SJSA1 (cell line): ENCODE results near the gene MS4A3. TPM values are rescaled to one million over a fixed set of nuclear protein-coding genes. Genes with fewer than 3 reads are reported as not detected.
"Not testable (repeated sequence)": the region's sequence is repeated elsewhere in the genome, so short reads cannot be mapped to it uniquely, and the experiment has no call there.

Experiments used
- DNase-seq, 2 experiments: peaks; one replicate each; pipeline ENCODE4 v3.0.0-alpha.2; 2015 to 2020; ENCODE audit warnings: low spot score in 2 of 2, low read depth in 1 of 2
- H3K27ac ChIP-seq: fragments of 250-450 bp; sonication (Bioruptor Pico); 2 replicates; pipeline ENCODE4 v1.5.1; 2020; ENCODE audit warnings: mild to moderate bottlenecking, moderate library complexity
- H3K27me3 ChIP-seq: fragments of 250-450 bp; sonication (Bioruptor Pico); replicated peaks from 2 replicates; pipeline ENCODE4 v1.5.1; 2020; ENCODE audit warnings: mild to moderate bottlenecking, moderate library complexity
- H3K36me3 ChIP-seq: fragments of 250-450 bp; sonication (Bioruptor Pico); 2 replicates; pipeline ENCODE4 v1.5.1; 2020; ENCODE audit warnings: mild to moderate bottlenecking
- H3K4me1 ChIP-seq: fragments of 250-450 bp; sonication (Bioruptor Pico); replicated peaks from 2 replicates; pipeline ENCODE4 v1.6.1; 2021; ENCODE audit warnings: mild to moderate bottlenecking
- H3K4me3 ChIP-seq: fragments of 250-450 bp; sonication (Bioruptor Pico); 2 replicates; pipeline ENCODE4 v1.5.1; 2020; ENCODE audit warnings: mild to moderate bottlenecking
- H3K9me3 ChIP-seq: fragments of 250-450 bp; sonication (Bioruptor Pico); replicated peaks from 2 replicates; pipeline ENCODE4 v1.5.1; 2020; ENCODE audit warnings: mild to moderate bottlenecking
- total RNA-seq: library from RNA; depleted of rRNA; stranded (reverse); fragments of >200 nt; shearing (Covaris generic); gene quantifications from 2 replicates; pipeline ENCODE4 v1.2.3, GENCODE V29; 2014; rRNA removed

The MS4A3 gene
- not detected in 2 replicates for total RNA-seq

DNA sequence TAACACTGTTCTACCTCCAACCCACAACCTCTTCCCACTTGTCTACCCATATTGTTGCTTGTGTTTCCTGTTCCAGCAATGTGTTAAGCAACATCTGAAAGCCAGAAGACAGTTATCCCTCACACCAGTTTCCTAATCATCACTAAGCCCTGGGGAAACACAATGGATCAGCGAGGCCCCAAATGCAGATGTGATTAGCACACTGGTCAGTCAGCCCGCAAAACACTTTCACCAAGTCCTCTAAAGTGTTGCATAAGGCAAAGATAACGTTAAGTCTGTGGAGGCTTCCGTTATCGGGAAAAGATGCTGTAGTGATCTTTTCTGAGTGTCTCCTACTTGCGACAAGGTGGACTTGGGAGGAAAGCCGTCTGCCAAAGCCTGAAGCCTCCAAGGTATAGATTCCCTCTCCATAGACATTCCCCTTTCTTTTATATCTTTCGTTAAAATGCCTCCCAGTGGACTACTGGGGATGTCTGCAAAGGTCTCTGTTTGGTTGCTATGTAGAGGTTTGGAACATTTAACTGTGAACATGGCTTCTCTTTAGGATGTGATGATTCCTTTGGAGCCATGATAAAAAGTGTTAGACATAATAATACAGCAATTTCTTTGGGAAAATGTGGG, at the start of gene MS4A3:
TSS of gene MS4A3 (plus strand) at position 317 of the 621 bp plus-strand sequence. CDS start 4,496 bp downstream, outside the sequence.
- H3K9me3 ChIP-seq = no peaks in the 10 kb centered on the region
- H3K27me3 ChIP-seq = peaks cover 18% of the 10 kb centered on the region
- no peak within 1 kb of the TSS for H3K27ac ChIP-seq
- no peak within 1 kb of the TSS for H3K4me3 ChIP-seq
- H3K4me1 ChIP-seq = no peaks in the 10 kb centered on the region
- H3K36me3 ChIP-seq = no peaks in the 10 kb centered on the region
- DNase-seq = no peak

DNA sequence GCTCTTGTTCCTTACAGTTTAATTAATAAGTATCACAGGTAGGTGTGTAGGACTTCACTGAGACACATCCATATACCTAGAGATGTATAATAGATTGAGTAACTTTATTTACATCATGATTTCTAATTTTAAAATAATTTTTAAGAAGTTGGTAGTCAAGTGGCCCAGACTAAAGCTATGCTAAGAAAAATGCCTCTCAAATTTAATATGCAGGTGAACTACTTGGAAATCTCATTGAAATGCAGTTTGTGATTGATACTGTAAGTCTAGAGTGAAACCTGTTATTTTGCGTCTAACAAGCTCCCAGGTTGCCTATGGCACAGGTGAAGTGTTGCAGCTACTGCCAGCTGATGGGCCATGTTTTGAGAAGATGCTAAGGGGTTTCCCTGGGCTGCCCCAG, 39.6 kb upstream of the MS4A3 start, which contains the start of gene OOSP4B:
TSS of gene OOSP4B (plus strand) at position 301 of the 400 bp plus-strand sequence.
- no peaks in the 10 kb centered on the region for H3K9me3 ChIP-seq
- DNase-seq = no peak
- no peaks in the 10 kb centered on the region for H3K4me1 ChIP-seq
- no peak within 1 kb of the TSS for H3K4me3 ChIP-seq
- H3K27me3 ChIP-seq = peaks cover 15% of the 10 kb centered on the region
- no peaks in the 10 kb centered on the region for H3K36me3 ChIP-seq
- H3K27ac ChIP-seq = no peak within 1 kb of the TSS

GRCh38 chr11:60018058-60018457, 38.4 kb upstream of the MS4A3 start:
- no peak overlapping the region for H3K4me3 ChIP-seq

DNA sequence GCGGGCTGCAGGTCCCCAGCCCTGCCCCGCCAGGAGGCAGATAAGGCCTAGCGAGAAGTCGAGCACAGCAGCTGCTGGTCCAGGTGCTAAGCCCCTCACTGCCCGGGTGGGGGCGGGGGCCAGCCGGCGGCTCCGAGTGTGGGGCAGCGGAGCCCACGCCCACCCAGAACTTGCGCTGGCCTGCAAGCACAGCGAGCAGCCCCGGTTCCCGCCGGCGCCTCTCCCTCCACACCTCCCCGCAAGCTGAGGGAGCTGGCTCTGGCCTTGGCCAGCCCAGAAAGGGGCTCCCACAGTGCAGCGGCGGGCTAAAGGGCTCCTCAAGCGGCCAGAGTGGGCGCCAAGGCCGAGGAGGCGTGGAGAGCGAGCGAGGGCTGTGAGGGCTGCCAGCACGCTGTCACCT, 36.1 kb upstream of the MS4A3 start:
- H3K9me3 ChIP-seq, H3K4me3 ChIP-seq, H3K36me3 ChIP-seq, DNase-seq, H3K27ac ChIP-seq, H3K4me1 ChIP-seq: not testable (repeated sequence)
- peaks cover 15% of the 10 kb centered on the region for H3K27me3 ChIP-seq

More at GRCh38 chr11:60018058-60018457, 38.4 kb upstream of the MS4A3 start:
- no peak for DNase-seq
- Histone ChIP-seq H3K27me3 (peaks cover 15% of the 10 kb centered on the region), H3K36me3 (no peaks in the 10 kb centered on the region), H3K4me1 (no peaks in the 10 kb centered on the region), H3K27ac (no peak overlapping the region), H3K9me3 (no peaks in the 10 kb centered on the region)

- no peak overlapping the region for H3K27ac ChIP-seq
- no peak for DNase-seq
- no peak overlapping the region for H3K4me3 ChIP-seq
- no peaks in the 10 kb centered on the region for H3K36me3 ChIP-seq
- no peaks in the 10 kb centered on the region for H3K9me3 ChIP-seq
- H3K4me1 ChIP-seq = no peaks in the 10 kb centered on the region
- peaks cover 13% of the 10 kb centered on the region for H3K27me3 ChIP-seq
These were observed 27.3 kb upstream of the MS4A3 start for GRCh38 chr11:60029015-60029632.

DNA sequence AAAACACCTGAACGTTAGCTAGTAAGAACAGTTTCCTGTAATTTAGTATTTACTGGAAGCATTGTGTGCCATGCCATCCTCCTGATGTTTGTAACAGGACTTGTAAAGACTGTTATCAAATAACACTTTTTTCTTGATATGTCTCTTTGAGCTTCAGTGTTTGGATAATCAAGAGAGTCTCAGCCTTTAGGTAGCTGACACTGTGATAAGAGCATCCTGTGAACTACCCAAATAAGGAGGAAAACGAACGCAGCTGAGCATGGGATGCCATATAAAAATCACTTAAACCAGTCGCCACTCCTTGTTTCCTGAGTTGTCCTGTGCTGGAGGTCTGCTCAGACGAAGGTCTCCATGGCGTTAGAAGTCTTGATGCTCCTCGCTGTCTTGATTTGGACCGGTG, 16.4 kb upstream of the MS4A3 start, which contains the start of gene OOSP2:
TSS of gene OOSP2 (plus strand) at position 301 of the 400 bp plus-strand sequence. CDS start at position 352, 51 bp downstream.
- no peak within 1 kb of the TSS for H3K27ac ChIP-seq
- no peaks in the 10 kb centered on the region for H3K9me3 ChIP-seq
- H3K36me3 ChIP-seq = no peaks in the 10 kb centered on the region
- DNase-seq = no peak
- peaks cover 37% of the 10 kb centered on the region for H3K27me3 ChIP-seq
- no peak within 1 kb of the TSS for H3K4me3 ChIP-seq
- H3K4me1 ChIP-seq = no peaks in the 10 kb centered on the region

GRCh38 chr11:60050422-60050821, 6.0 kb upstream of the MS4A3 start:
- H3K4me3 ChIP-seq, H3K4me1 ChIP-seq, H3K36me3 ChIP-seq, H3K9me3 ChIP-seq, DNase-seq, H3K27me3 ChIP-seq, H3K27ac ChIP-seq: not testable (repeated sequence)

DNA sequence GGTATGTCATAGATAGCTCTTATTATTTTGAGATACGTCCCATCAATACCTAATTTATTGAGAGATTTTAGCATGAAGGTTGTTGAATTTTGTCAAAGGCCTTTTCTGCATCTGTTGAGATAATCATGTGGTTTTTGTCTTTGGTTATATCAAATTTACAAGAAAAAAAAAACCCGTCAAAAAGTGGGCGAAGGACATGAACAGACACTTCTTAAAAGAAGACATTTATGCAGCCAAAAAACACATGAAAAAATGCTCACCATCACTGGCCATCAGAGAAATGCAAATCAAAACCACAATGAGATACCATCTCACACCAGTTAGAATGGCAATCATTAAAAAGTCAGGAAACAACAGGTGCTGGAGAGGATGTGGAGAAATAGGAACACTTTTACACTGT, 5.6 kb upstream of the MS4A3 start:
- not testable (repeated sequence) for H3K27me3 ChIP-seq, DNase-seq, H3K4me1 ChIP-seq, H3K27ac ChIP-seq, H3K4me3 ChIP-seq, H3K36me3 ChIP-seq, H3K9me3 ChIP-seq

GRCh38 chr11:60059052-60059451, 2.6 kb downstream of the MS4A3 start:
- no peak for DNase-seq
- no peak overlapping the region for H3K4me3 ChIP-seq
- H3K4me1 ChIP-seq = no peaks in the 10 kb centered on the region
- no peaks in the 10 kb centered on the region for H3K9me3 ChIP-seq
- H3K27ac ChIP-seq = no peak overlapping the region
- peaks cover 18% of the 10 kb centered on the region for H3K27me3 ChIP-seq
- H3K36me3 ChIP-seq = no peaks in the 10 kb centered on the region

DNA sequence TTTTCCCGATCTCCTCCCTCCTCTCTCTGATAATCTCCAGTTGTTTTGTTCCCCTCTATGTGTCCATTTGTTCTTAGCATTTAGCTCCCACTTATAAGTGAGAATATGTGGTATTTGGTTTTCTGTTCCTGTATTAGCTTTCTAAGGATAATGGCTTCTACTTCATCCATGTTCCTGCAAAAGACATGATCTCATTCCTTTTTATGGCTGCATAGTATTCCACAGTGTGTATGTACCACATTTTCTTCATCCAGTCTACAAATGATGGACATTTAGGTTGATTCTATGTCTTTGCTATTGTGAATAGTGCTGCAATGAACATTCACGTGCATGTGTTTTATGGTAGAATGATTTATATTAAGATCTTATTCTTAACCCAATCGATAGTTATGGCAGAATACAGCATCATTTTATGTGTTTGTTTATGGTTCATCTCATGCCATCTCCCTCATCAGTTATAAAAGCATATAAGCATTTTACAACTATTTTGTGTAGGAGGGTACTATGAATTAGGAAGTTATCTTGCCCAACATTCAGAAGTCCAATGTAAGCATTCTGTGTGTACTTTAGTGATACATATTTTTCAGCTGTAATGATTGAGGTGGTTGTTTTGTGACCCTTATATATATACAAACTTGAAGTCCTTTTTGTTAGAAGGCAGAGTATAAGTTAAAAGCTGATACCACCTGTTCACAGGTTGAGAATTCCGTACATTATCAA, 3.2 kb downstream of the MS4A3 start:
- no peaks in the 10 kb centered on the region for H3K9me3 ChIP-seq
- peaks cover 18% of the 10 kb centered on the region for H3K27me3 ChIP-seq
- no peak for DNase-seq
- H3K4me3 ChIP-seq = no peak overlapping the region
- H3K36me3 ChIP-seq = no peaks in the 10 kb centered on the region
- no peaks in the 10 kb centered on the region for H3K4me1 ChIP-seq
- H3K27ac ChIP-seq = no peak overlapping the region

DNA sequence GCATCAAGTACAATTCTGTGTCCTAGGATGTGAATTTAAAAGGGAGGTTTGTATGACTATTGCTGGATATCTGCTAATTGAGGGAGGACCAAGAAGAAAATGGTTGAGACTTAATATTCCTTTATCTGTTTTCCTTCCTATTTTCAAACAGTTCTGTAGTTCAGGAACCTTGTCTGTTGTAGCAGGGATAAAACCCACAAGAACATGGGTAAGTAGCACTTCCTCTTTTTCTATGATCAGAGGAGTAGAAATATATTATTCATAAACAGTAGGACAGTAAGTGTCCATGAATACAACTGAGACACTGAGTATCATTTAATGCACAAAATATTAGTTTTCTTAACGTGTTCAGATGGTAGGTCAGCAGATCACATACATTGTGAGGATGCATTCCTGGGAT, 7.6 kb downstream of the MS4A3 start:
- Histone ChIP-seq H3K4me3 (no peak overlapping the region), H3K9me3 (no peaks in the 10 kb centered on the region), H3K27me3 (no peaks in the 10 kb centered on the region), H3K4me1 (no peaks in the 10 kb centered on the region), H3K27ac (no peak overlapping the region), H3K36me3 (no peaks in the 10 kb centered on the region)
- DNase-seq = no peak

DNA sequence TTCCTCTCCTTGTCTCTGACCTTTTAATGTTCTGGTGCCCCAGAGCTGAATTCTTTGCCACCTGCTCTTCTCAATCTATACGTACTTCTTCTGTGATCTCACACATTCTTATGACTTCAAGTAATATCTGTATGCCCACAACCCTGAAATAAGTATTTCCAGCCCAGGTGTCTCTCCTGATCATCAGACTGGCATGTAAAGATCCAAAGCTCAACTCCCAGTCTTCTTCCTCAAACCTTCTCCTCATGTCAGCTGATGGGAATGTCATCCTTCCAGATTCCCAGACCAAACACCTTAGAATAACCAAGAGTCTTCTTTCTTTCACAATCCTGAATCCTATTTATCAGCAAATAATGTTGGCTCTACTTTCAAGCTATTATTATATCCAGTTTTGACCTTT, 9.3 kb downstream of the MS4A3 start:
- Histone ChIP-seq H3K27ac (no peak overlapping the region), H3K9me3 (no peaks in the 10 kb centered on the region), H3K4me1 (no peaks in the 10 kb centered on the region), H3K4me3 (no peak overlapping the region), H3K27me3 (no peaks in the 10 kb centered on the region), H3K36me3 (no peaks in the 10 kb centered on the region)
- no peak for DNase-seq

- no peaks in the 10 kb centered on the region for H3K36me3 ChIP-seq
- H3K9me3 ChIP-seq = no peaks in the 10 kb centered on the region
- no peaks in the 10 kb centered on the region for H3K27me3 ChIP-seq
- no peak for DNase-seq
- no peak overlapping the region for H3K4me3 ChIP-seq
- H3K27ac ChIP-seq = no peak overlapping the region
- no peaks in the 10 kb centered on the region for H3K4me1 ChIP-seq
These were observed 13.0 kb downstream of the MS4A3 start for GRCh38 chr11:60069450-60069849.

GRCh38 chr11:60071644-60072043, 15.2 kb downstream of the MS4A3 start:
- not testable (repeated sequence) for H3K27me3 ChIP-seq, H3K36me3 ChIP-seq, H3K4me1 ChIP-seq, H3K27ac ChIP-seq, DNase-seq, H3K9me3 ChIP-seq, H3K4me3 ChIP-seq
